DMS153 treated with DMSO at 0.1 percent for 48 hours (cell line): Measurements from ENCODE around the gene EDEM2.
"Not testable (repeated sequence)": the region's sequence is repeated elsewhere in the genome, so short reads cannot be mapped to it uniquely, and the experiment has no call there.

Experiments used
- DNase-seq: peaks from one replicate; lab custom pipeline; 2025; ENCODE audit not compliant: unreplicated experiment; lab: John Stamatoyannopoulos, UW

The EDEM2 gene

GRCh38 chr20:35088231-35089145 is 58.6 kb downstream of the EDEM2 start:
- DNase-seq = no peak

- no peak for DNase-seq
Observed at GRCh38 chr20:35087791-35088190, 59.3 kb downstream of the EDEM2 start.

- DNase-seq = no peak
Observed at GRCh38 chr20:35087355-35087754, 59.8 kb downstream of the EDEM2 start.

GRCh38 chr20:35085477-35086225 is 61.5 kb downstream of the EDEM2 start:
- DNase-seq = no peak

GRCh38 chr20:35084998-35085397 is 62.1 kb downstream of the EDEM2 start:
- no peak for DNase-seq

- DNase-seq = not testable (repeated sequence)
Observed at GRCh38 chr20:35080348-35080642, 66.8 kb downstream of the EDEM2 start.

- DNase-seq = no peak
Observed at GRCh38 chr20:35079472-35080347, 67.4 kb downstream of the EDEM2 start.

GRCh38 chr20:35077872-35078271 is 69.3 kb downstream of the EDEM2 start:
- DNase-seq = no peak

GRCh38 chr20:35077341-35077740 is 69.8 kb downstream of the EDEM2 start:
- DNase-seq = no peak

GRCh38 chr20:35071436-35072153 is 75.5 kb downstream of the EDEM2 start:
- DNase-seq = not testable (repeated sequence)

- DNase-seq = no peak
Observed at GRCh38 chr20:35066194-35066593, 80.9 kb downstream of the EDEM2 start.
